ENCODE measurements around the gene ETV7.

The ETV7 gene

GRCh38 chr6:36374194-36374593 lies 13.3 kb downstream of the ETV7 start:
- no peak for DNase-seq (ENCODE audit: low read depth)
- no peak overlapping the region for H3K4me3 ChIP-seq (ENCODE audit: low read depth, low read length)
- no peak for TF ChIP-seq CTCF (IDR thresholded peaks at IDR 0.05; ENCODE audit: insufficient read depth, low read depth, low read length, missing control alignments)

- DNase-seq (ENCODE audit: low read depth) = no peak
- no peak overlapping the region for H3K4me3 ChIP-seq (ENCODE audit: low read depth, low read length)
- TF ChIP-seq CTCF (IDR thresholded peaks at IDR 0.05; ENCODE audit: insufficient read depth, low read depth, low read length, missing control alignments) = no peak
Observed at GRCh38 chr6:36373368-36374019, 14.0 kb downstream of the ETV7 start.

GRCh38 chr6:36372088-36372487 lies 15.4 kb downstream of the ETV7 start:
- no peak for DNase-seq (ENCODE audit: low read depth)
- no peak overlapping the region for H3K4me3 ChIP-seq (ENCODE audit: low read depth, low read length)
- TF ChIP-seq CTCF (IDR thresholded peaks at IDR 0.05; ENCODE audit: insufficient read depth, low read depth, low read length, missing control alignments) = no peak

GRCh38 chr6:36371211-36371610 lies 16.3 kb downstream of the ETV7 start:
- H3K4me3 ChIP-seq (ENCODE audit: low read depth, low read length) = no peak overlapping the region
- TF ChIP-seq CTCF (IDR thresholded peaks at IDR 0.05; ENCODE audit: insufficient read depth, low read depth, low read length, missing control alignments) = no peak
- DNase-seq (ENCODE audit: low read depth) = no peak

- TF ChIP-seq CTCF (IDR thresholded peaks at IDR 0.05; ENCODE audit: insufficient read depth, low read depth, low read length, missing control alignments) = no peak
- no peak overlapping the region for H3K4me3 ChIP-seq (ENCODE audit: low read depth, low read length)
- DNase-seq (ENCODE audit: low read depth) = no peak
Observed at GRCh38 chr6:36370638-36371037, 16.8 kb downstream of the ETV7 start.

GRCh38 chr6:36368921-36369865 lies 18.3 kb downstream of the ETV7 start:
- no peak for TF ChIP-seq CTCF (IDR thresholded peaks at IDR 0.05; ENCODE audit: insufficient read depth, low read depth, low read length, missing control alignments)
- H3K4me3 ChIP-seq (ENCODE audit: low read depth, low read length) = no peak overlapping the region
- no peak for DNase-seq (ENCODE audit: low read depth)

All from GM12865 (cell line).